ACC112 (cell line): Measurements from ENCODE around the gene TRIM31.

ENCODE experiments used
- H2AFZ ChIP-seq: fragments of 200-600 bp; sonication (generic); one replicate; pipeline ENCODE4 v1.6.0; 2017; ENCODE audit warnings: antibody characterized with exemption, low read length; ENCODE audit not compliant: unreplicated experiment
- H3K27ac ChIP-seq: fragments of 200-600 bp; sonication (generic); 2 replicates; pipeline ENCODE4 v1.5.1; 2014; ENCODE audit warnings: low read depth, mild to moderate bottlenecking, antibody characterized with exemption, low read length, moderate library complexity
- H3K27me3 ChIP-seq: fragments of 200-600 bp; sonication (generic); 2 replicates; pipeline ENCODE4 v1.6.1; 2014; ENCODE audit warnings: mild to moderate bottlenecking, antibody characterized with exemption, low read length, moderate library complexity, mixed read lengths; ENCODE audit not compliant: insufficient read depth
- H3K36me3 ChIP-seq: fragments of 200-600 bp; sonication (generic); 2 replicates; pipeline ENCODE4 v1.6.1; 2016; ENCODE audit warnings: mild to moderate bottlenecking, antibody characterized with exemption, low read length, moderate library complexity, mixed read lengths; ENCODE audit not compliant: insufficient read depth
- H3K4me1 ChIP-seq: fragments of 200-600 bp; sonication (generic); one replicate; pipeline ENCODE4 v1.6.1; 2016; ENCODE audit warnings: low read length, mixed read lengths; ENCODE audit not compliant: insufficient read depth, unreplicated experiment, control insufficient read depth
- H3K4me3 ChIP-seq: fragments of 200-600 bp; sonication (generic); 2 replicates; pipeline ENCODE4 v1.5.1; 2014; ENCODE audit warnings: mild to moderate bottlenecking, low read depth, low read length
- H3K79me2 ChIP-seq: fragments of 200-600 bp; sonication (generic); one replicate; pipeline ENCODE4 v1.6.0; 2016; ENCODE audit warnings: low read length; ENCODE audit not compliant: control insufficient read depth, unreplicated experiment, insufficient read depth

Gene TRIM31

DNA sequence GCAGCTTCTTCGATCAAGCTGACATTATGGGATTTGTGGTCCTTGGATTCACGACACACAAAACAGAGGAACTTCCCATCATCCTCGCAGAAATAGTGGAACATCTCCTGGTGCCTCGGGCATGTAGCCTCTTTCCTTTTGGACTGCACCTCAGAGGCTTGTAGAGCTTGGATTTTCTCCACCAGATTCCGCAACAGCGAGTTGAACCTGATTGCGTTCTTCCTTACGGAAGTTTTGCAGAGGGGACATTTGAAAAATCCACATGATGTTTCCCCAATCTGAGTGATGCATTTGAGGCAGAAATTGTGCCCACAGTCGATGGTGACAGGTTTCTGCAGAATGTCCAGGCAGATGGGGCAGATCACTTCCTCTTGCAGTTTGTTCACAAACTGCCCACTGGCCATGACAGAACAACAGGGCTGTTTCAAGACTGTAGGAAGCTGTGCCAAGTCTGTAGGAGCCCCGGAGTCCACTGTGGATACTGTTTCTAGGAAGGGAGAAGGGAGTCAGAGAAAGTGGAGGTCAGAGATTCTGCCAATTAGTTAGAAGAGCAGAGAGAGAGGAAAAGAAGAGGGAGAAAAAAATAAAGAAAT lies 392 bp downstream of the TRIM31 start:
- peaks cover 47% of the 10 kb centered on the region for H3K27me3 ChIP-seq
- H3K27ac ChIP-seq = no peak overlapping the region

DNA sequence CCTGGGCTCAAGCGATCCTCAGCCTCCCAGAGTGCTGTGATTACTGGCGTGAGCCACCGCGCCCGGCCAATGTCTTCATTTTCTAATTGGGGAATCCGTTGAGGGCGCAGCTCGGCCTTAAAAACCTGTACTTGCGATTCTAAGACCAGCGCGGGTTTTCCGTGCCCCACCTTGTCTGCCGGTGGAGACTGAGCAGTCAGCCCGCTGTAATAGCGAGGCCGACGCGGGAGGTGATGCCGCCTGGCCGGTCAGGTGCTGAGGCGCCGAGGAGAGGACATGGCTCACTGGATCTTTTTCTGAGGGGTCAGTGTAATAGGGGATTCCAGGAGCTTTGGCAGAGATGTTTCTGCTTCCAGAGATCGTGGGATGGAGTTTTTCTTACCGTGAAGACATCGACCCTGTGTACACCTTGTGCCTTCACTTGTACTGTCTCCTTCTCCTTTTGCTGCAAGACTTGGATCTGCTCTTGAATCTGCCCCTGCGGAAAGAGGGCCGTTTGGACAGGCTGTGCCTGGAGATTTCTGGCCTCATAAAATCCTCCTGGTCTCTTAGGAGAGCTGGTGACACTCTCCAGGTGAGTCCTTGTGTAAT lies 1.5 kb downstream of the TRIM31 start:
- Histone ChIP-seq H3K4me3 (no peak overlapping the region), H3K4me1 (peaks cover 4% of the 10 kb centered on the region), H3K27ac (no peak overlapping the region), H3K79me2 (no peaks in the 10 kb centered on the region), H3K27me3 (peaks cover 47% of the 10 kb centered on the region), H2AFZ (no peak overlapping the region), H3K36me3 (no peaks in the 10 kb centered on the region)

More for the DNA sequence above, 392 bp downstream of the TRIM31 start:
- Histone ChIP-seq H3K79me2 (no peaks in the 10 kb centered on the region), H3K36me3 (no peaks in the 10 kb centered on the region), H2AFZ (no peak overlapping the region), H3K4me1 (peaks cover 4% of the 10 kb centered on the region), H3K4me3 (no peak overlapping the region)

DNA sequence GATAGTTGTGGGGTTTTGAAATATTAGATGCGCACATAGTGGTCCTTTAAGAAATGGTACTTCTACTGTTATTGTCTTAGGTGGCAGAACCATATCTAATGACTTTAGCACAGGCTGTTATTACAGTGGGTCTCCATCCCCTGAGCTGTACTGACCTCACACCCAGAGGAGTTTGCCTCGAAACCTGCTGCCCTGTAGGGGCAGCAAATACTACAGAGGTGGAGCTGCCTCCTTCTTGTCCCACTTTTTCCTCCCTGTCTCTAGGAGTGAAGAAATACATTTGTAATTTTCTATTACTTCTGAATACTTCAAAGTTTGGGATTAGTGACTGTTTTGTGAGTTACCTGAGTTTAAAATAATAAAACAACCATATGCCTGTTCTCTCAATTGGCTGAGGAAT lies 8.2 kb downstream of the TRIM31 start:
- Histone ChIP-seq H3K79me2 (no peaks in the 10 kb centered on the region), H3K4me3 (no peak overlapping the region), H3K36me3 (no peaks in the 10 kb centered on the region), H3K4me1 (peaks cover 20% of the 10 kb centered on the region), H2AFZ (no peak overlapping the region), H3K27me3 (peaks cover 9% of the 10 kb centered on the region; the same call in 1 of the 2 replicates), H3K27ac (no peak overlapping the region)

DNA sequence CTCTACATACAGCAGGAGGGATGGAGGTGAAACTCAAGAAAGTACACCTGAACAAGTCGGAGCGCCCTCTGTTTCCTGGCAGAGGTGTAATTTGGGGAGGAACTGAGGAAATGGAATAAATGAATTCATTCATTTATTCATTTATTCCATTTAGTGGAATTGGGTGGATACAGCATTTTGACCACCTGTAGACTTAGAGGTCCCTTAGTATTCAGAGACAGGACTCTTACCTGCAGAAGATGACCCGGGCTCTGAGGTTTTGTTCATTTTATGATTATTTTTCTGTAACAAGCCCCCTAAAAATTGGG lies 9.1 kb downstream of the TRIM31 start:
- H2AFZ ChIP-seq = peak overlapping the region; percentile 62
- H3K4me3 ChIP-seq = peak overlapping the region; percentile 76
- peaks cover 20% of the 10 kb centered on the region for H3K4me1 ChIP-seq
- no peaks in the 10 kb centered on the region for H3K36me3 ChIP-seq
- no peaks in the 10 kb centered on the region for H3K79me2 ChIP-seq
- H3K27me3 ChIP-seq = peaks cover 12% of the 10 kb centered on the region; the same call in 1 of the 2 replicates
- no peak overlapping the region for H3K27ac ChIP-seq

DNA sequence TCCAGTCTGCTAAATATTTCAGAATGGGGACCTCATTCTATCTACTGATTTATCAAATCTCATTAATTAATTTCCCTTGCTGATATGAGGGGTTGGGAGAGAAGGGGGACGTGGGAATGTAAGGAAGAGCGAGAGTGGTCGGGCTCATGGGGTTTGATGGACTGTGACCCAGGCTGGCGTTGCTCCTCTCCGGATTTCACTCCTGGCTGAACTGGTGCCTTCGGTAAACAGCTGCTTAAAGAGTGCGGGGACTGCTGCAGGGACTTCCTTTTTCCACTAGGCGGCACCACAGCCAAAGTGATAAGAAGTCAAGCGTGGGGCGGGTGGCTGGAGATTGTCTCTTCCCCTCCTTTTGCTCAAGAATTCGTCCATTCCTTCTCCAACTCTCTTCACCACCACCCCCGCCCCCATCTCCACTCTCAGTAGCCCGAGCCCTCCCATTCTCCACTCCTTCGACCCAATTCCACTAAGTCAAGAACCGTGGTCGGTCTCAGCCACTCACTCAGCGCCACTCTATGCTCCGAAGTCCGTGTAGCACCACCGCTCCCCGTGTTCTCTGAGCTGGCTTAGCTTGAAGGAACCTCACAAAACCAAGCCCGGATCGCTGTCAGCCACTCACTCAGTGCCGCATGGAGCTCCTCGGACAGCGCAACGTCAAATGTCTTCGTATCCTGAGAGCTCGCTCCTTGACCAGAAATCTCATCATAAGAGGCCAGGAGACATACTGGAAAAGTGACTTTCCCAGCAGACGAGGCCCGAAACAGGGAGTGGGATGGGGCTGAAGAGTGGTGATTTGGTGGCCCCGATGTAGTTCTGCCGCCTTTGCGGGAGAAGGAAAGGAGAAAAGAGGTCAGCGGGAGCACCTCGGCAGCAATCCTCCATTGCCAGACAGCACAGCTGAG lies 9.7 kb downstream of the TRIM31 start:
- Histone ChIP-seq H3K4me3 (peak overlapping the region; percentile 76), H3K27ac (0 out of 2 replicates have a peak overlapping the region, but pooled peaks have one; percentile 33), H3K27me3 (peaks cover 14% of the 10 kb centered on the region; the same call in 1 of the 2 replicates), H3K79me2 (no peaks in the 10 kb centered on the region), H3K4me1 (peaks cover 20% of the 10 kb centered on the region), H3K36me3 (no peaks in the 10 kb centered on the region), H2AFZ (peak overlapping the region; percentile 74)

DNA sequence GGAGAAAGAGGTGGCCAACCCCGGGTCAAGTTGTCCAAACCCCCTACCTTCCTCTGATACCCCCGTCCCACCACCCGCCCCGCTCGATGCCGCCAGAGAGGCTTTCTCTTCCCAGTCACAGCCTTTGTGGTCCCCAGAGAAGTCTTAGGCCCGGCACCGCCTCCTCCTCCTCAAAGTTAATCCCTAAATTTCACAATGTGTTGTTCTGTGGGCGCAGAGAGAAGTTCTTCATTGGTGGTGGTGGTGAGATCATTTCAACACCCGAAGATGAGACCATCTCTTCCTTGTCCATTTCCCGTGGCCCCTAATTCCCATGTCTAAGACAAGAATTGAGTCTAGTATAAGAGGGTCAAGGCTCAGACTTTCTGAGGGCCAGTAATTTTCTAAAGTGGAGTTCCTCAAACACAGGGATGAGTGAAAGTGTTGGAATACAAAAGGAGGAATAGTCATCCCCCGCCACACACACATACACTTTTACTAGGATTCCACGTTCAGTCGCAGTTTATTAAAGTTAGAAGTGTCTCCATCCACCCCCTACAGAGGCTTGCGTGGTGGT lies 10.4 kb downstream of the TRIM31 start:
- Histone ChIP-seq H3K36me3 (no peaks in the 10 kb centered on the region), H3K79me2 (no peaks in the 10 kb centered on the region), H2AFZ (peak overlapping the region; percentile 74), H3K4me1 (peaks cover 20% of the 10 kb centered on the region), H3K4me3 (peak overlapping the region; percentile 76), H3K27me3 (peaks cover 16% of the 10 kb centered on the region; the same call in 1 of the 2 replicates), H3K27ac (peak overlapping the region; percentile 33; the same call in 1 of the 2 replicates)

DNA sequence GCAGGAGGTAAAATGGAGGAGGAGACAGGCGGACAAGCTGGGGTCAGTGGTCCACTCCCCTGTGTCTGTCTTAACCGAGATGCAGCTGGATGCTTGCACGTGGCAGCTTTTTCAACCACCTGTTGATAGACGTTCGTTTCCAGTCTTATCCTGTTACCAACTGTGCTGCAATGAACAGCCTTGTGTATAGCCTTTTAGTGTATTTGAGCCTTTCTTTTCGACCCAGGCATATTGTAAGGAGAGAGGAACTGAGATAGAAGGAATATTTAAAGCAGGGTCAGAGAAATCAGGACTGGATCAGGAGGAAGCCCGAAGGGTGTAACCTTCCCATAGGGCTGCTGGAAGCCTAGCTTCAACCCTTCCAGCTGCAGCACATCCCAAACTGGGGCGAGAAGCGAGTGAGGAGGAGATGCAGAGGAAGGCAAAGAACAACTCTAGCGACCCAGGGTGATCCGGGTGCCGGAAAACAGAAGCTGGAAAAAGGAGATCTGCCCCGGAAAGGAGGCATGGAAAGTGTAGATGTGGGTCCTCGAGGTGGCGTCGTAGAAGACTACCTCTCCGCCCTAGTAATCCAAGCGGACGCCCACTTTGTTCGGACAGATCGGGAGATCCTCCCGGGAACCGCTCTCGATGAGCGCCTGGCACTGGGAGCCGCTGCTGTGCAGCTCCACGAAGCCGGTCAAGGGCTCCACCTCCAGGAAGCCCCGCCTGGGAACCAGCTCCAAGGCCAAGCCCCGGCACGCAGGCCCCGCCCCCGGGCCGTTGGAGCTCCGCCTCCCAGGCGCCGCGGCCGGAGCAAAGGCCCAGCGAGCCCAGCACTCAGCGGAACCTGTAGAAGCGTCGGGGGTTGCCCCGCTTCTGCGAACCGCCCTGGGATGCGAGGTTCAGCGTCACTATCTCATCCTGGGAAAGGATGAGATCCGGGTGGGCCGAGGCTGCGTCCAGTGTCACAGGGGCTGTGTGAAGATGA lies 11.2 kb downstream of the TRIM31 start:
- Histone ChIP-seq H3K27ac (peak overlapping the region; percentile 33; the same call in 1 of the 2 replicates), H3K36me3 (no peaks in the 10 kb centered on the region), H3K27me3 (peaks cover 16% of the 10 kb centered on the region; the same call in 1 of the 2 replicates), H3K4me1 (peaks cover 20% of the 10 kb centered on the region), H3K4me3 (peak overlapping the region; percentile 76), H3K79me2 (no peaks in the 10 kb centered on the region), H2AFZ (peak overlapping the region; percentile 78)

DNA sequence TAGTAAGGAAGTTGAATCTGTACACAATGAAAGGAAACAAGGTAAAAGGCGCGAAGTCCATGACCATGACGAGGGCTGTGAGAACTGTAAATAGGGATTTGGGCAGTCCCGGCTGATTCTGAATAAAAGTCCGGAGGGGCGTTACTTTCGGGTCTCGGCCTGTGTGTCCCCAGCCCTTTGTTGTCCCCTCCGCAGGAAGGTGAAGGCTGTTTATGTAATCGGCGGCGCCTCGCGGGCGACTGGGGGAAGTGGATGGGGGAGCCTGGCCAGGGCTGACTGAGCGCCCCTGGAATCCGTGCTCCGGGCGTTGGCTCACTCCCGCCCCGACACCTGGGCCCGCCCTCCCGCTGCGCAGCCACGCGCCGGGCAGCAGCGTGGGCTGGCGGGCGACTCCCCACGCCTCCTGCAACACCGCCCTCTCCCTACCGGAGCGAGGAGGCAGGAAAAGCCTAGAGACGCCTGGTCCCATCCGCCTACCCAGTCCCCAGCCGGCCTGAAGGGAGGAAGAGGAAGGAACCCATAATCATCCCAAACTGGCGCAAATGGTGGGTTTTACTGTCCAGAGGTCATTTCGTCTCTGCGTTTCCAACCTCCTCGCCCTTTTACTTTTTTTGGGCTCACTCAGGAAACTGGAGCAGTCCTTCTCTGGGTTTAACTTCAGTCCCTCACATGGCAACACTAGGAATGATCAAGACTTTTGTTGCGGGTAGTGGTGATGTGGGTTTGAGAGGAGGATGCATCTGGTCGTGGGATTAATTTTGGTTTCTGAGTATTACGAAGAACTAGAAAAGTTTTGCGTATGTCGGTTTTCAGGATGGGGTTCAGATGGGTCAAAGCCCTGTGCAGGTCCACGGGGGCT lies 12.1 kb downstream of the TRIM31 start:
- H3K27ac ChIP-seq = no peak overlapping the region
- peak overlapping the region; percentile 76 for H3K4me3 ChIP-seq
- peaks cover 16% of the 10 kb centered on the region; the same call in 1 of the 2 replicates for H3K27me3 ChIP-seq
- peaks cover 20% of the 10 kb centered on the region for H3K4me1 ChIP-seq
- H3K79me2 ChIP-seq = no peaks in the 10 kb centered on the region
- H3K36me3 ChIP-seq = no peaks in the 10 kb centered on the region
- H2AFZ ChIP-seq = peak overlapping the region; percentile 78

DNA sequence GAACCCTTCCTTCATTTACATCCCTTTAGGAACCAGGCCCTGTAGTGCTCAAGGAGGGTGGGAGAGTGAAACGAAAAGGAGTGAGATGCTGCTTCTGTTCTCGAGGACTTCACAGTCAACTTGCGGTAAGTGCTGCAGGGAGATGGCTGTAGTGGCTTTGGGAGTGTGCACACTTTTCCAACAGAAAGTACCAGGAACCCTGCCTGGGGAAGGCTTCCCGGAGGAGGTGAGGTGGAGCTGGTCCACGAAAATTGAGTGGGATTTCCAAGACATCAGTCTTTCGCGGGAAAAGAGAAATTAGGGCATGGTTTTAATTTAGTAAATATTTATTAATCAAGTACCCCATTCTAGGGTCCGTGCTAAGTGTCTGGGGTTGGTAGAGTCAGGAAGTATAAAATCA lies 12.7 kb downstream of the TRIM31 start:
- H3K27me3 ChIP-seq = peaks cover 16% of the 10 kb centered on the region; the same call in 1 of the 2 replicates
- H3K27ac ChIP-seq = no peak overlapping the region
- peaks cover 27% of the 10 kb centered on the region for H3K4me1 ChIP-seq
- peak overlapping the region; percentile 76 for H3K4me3 ChIP-seq
- H3K36me3 ChIP-seq = no peaks in the 10 kb centered on the region
- H2AFZ ChIP-seq = peak overlapping the region; percentile 78
- no peaks in the 10 kb centered on the region for H3K79me2 ChIP-seq
